ENCODE measurements around the gene ASRGL1.

- no peak for TF ChIP-seq CTCF (IDR thresholded peaks at IDR 0.05)
- TF ChIP-seq POLR2A (IDR thresholded peaks at IDR 0.05): no peak
- TF ChIP-seq EP300 (IDR thresholded peaks at IDR 0.05; ENCODE audit: low read depth): no peak
These were observed 3.5 kb upstream of the ASRGL1 start for GRCh38 chr11:62333768-62334167.

Data from transverse colon (tissue), 3 donors.